GM21717 (cell line): Measurements from ENCODE around the gene ST3GAL3.

Experiments used
- ATAC-seq: cut with Tn5 transposase; IDR thresholded peaks from one replicate; pipeline ENCODE4 v1.9.1; 2021; ENCODE audit warnings: mild to moderate bottlenecking, moderate library complexity; ENCODE audit not compliant: unreplicated experiment

The ST3GAL3 gene

GRCh38 chr1:43847290-43847689 is 140.0 kb downstream of the ST3GAL3 start:
- no peak for ATAC-seq

GRCh38 chr1:43847882-43848281 is 140.5 kb downstream of the ST3GAL3 start:
- ATAC-seq: no peak

GRCh38 chr1:43849670-43850069 is 142.3 kb downstream of the ST3GAL3 start:
- no peak for ATAC-seq

GRCh38 chr1:43850591-43851233 is 143.4 kb downstream of the ST3GAL3 start:
- ATAC-seq: no peak

- ATAC-seq: no peak
Measured at GRCh38 chr1:43851561-43852338, 144.4 kb downstream of the ST3GAL3 start.

- no peak for ATAC-seq
Measured at GRCh38 chr1:43853161-43853921, 146.0 kb downstream of the ST3GAL3 start.

GRCh38 chr1:43854473-43854872 is 147.1 kb downstream of the ST3GAL3 start:
- ATAC-seq: no peak

GRCh38 chr1:43856188-43856587 is 148.9 kb downstream of the ST3GAL3 start:
- ATAC-seq: no peak

- no peak for ATAC-seq
Measured at GRCh38 chr1:43857163-43857562, 149.8 kb downstream of the ST3GAL3 start.

GRCh38 chr1:43858324-43858723 is 151.0 kb downstream of the ST3GAL3 start:
- no peak for ATAC-seq

GRCh38 chr1:43861337-43861736 is 154.0 kb downstream of the ST3GAL3 start:
- ATAC-seq: no peak

GRCh38 chr1:43861988-43862735 is 154.8 kb downstream of the ST3GAL3 start:
- no peak for ATAC-seq

GRCh38 chr1:43864111-43865045 is 157.0 kb downstream of the ST3GAL3 start:
- no peak for ATAC-seq

GRCh38 chr1:43866201-43866600 is 158.9 kb downstream of the ST3GAL3 start:
- ATAC-seq: no peak

- no peak for ATAC-seq
Measured at GRCh38 chr1:43867976-43868740, 160.8 kb downstream of the ST3GAL3 start.

GRCh38 chr1:43868741-43869067 is 161.4 kb downstream of the ST3GAL3 start:
- no peak for ATAC-seq

- ATAC-seq: no peak
Measured at GRCh38 chr1:43870306-43870705, 163.0 kb downstream of the ST3GAL3 start.

- no peak for ATAC-seq
Measured at GRCh38 chr1:43871181-43871910, 164.0 kb downstream of the ST3GAL3 start.

- no peak for ATAC-seq
Measured at GRCh38 chr1:43872280-43872679, 164.9 kb downstream of the ST3GAL3 start.
